ENCODE results near the gene KCNG2. TPM values are rescaled to one million over a fixed set of nuclear protein-coding genes. Genes with fewer than 3 reads are reported as not detected.

The KCNG2 gene
- total RNA-seq, 1 donor from 2014 or later, result not detected

DNA sequence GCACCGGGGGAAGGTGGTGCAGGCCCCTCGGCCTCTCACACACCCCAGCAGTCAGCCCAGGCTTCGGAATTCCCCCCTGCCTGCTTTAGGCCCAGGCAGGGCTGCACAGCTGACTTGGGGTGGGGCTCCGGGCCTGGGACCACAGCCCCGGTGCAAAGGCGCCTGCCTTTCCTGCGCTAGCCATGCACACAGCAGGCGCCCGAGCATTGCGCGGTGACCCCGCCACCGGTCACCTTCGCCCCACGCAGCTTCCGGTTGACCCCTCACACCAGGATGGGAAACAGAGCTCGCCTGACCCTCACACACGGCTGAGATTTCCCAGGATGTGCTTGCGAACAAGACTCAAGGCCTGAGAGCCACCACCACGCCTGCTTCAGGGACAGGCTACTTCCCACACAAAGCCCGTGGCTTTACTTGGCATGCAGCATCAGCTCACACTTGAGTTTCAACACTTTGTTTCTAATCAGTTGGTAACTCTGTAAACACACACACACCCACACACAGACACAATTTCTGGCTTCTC lies 107.7 kb downstream of the KCNG2 start:
- no peak for DNase-seq (ENCODE audit: low spot score)

DNA sequence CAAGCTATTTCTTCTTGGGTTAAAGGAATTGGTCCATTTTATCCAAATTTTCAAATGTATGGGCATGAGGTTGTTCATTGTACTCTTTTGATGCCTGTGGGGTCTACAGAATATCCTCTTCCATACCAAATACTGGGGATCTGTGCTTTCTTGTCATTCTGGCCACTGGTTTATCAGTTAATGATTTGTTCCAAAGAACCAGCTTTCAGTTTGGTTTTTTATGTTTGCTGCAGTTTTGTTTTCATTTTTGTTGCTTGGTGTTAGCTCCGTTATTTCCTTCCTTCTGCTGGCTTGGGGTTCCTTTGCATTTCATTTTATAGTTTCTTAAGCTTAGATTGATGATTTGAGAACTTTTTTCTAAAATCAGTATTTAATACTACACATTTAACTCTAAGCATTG lies 108.3 kb downstream of the KCNG2 start:
- no peak for DNase-seq (ENCODE audit: low spot score)

DNA sequence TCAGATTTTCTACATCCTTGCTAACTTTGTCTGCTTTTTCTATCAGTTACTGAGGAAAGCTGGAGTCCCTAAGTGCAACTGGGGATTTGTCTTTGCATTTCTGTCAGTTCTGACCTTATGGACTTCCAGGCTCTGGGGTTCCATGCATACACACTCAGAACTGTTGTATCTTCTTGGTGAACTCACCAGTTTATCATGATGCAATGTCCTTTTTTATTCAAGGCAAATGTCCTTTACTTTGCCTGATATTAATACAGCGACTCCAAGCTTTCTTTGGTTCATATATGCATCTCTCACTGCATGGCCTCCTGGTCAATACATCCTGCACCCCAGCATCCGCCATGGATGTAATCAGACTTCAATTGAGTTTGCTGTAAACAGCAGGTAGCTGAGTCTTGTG lies 109.0 kb downstream of the KCNG2 start:
- DNase-seq (ENCODE audit: low spot score), result no peak

DNA sequence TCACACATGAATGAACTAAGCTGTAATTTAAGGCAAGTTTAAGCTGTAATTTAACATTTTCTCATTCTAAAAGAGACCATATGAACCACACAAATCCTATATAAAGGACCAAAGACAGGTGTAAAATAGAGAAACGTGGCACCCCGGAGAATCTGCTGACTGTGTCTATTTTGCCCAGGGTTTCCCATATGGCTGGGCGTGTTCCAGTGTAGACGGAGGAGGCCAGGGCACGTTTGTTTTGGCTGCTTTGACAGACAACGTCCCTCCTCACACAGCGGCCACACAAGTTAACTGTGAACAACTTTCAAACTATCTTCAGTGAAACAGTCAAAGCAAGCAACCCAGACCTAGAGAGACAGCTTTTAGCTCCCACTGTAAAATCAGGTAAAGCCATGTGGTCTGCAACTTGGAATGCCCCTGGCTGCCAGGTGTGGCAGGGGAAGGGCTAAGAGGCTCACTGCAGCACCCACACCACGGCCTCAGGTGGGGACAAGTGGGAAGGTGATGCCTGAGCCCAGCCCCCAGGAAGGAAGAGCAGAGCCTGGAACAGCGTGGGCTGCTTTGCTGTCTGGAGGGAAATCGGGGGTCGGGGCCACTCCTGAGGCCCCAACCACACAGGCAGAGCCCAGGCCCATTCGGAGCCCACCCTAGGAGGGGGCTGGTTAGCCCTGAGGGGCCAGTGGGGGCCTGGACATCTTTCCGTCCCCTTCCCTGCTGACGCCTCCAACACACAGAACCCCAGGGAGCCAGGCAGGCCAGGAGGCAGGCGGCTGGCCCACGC lies 113.0 kb downstream of the KCNG2 start:
- peak; percentile 40 for DNase-seq (ENCODE audit: low spot score)

DNA sequence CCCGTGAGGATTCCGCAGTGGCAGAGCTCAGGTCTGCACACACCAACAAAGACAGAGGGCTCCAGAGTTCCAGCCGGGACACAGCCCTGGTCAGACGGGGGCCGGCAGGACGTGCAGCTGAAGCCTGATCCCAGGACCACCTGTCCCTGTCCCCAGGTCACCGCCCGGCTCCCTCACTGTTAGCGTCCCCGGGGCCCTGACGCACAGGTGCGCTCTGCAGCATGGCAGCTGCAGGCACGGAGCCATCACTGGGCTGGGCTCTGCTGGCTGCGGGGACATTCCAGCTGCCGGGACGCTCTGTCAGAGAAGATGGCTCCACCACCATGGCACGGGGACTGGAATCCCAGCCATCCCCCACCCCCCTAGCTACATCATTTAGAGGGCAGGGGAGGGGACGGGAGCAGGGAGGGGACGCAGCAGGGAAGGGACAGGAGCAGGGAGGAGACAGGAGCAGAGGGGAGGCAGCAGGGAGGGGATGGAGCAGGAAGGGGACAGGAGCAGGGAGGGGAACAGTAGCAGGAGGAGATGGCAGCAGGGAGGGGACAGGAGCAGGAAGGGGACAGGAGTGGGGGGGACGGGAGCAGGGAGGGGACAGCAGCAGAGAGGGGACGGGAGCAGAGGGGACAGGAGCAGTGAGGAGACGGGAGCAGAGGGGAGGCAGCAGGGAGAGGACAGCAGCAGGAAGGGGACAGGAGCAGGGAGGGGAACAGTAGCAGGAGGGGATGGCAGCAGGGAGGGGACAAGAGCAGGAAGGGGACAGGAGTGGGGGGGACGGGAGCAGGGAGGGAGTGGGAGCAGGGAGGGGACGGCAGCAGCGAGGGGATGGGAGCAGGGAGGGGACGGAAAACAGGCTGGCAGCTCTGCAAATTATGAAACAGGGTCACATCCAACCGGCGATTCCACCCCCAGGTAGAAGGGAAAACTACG lies 113.9 kb downstream of the KCNG2 start:
- DNase-seq (ENCODE audit: low spot score), result no peak

DNA sequence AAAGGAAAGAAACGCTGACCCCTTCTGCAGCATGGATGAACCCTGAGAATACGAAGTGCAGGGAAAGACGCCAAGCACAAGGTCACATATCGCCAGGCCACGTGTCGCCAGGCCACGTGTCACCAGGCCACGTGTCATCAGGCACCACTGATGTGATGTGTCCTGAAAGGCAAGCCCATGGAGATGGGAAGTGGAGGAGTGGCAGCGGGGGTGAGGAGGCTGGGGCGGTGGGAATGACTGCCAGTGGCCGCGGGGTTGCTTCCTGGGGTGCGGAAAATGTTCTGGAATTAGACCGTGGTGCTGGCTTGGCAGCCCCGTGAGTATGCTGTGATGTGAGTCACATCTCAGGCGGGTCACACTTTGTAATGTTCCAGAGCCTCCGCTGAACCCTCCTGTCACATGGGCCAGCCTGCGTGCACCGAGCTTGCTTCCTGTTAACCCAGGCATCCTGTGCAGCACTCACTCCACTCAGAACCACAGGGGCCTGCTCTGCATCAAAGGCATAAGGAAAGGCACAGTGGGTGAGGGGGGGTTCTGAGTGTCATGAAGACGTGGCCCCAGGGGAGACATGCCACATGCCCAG lies 114.8 kb downstream of the KCNG2 start:
- DNase-seq (ENCODE audit: low spot score), result no peak

DNA sequence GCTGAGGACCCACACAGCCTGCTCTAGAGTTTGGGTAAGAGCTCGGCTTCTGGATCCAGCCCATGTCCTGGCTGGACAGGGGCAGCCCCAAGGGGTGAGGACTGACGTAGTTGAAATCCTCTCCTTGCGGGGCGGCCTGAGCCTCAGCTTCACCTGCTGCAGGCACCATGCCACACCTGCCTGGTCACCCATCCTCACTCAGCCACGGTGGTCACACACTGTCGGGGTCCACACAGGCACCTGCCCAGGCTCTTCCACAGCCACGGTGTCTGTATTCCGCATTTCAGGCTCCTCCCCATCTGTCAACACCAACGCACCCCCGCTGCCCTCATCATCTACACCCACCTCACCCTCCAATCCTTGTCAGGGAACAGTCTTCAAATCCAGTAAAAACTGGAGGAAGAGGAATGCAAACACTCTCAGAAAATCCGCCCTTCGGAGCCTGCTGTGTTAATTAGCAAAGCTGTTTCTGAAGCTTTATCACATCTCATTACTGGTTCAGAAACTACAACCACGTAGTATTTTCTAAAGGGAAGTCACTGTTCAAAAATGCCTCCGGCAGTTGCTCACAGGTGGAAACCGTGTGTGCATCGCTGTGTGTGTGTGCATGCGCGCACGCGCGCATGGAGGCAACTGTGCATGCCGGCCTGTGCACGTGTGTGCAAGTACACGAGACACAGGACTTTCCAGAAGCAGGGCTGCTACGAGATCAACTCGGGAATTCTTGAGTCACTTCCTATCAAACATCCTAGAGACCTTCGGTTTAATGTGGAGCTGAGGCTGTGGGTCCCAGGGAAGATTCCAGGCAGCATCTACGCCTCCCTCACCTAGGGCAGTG lies 115.5 kb downstream of the KCNG2 start:
- DNase-seq (ENCODE audit: low spot score), result no peak

DNA sequence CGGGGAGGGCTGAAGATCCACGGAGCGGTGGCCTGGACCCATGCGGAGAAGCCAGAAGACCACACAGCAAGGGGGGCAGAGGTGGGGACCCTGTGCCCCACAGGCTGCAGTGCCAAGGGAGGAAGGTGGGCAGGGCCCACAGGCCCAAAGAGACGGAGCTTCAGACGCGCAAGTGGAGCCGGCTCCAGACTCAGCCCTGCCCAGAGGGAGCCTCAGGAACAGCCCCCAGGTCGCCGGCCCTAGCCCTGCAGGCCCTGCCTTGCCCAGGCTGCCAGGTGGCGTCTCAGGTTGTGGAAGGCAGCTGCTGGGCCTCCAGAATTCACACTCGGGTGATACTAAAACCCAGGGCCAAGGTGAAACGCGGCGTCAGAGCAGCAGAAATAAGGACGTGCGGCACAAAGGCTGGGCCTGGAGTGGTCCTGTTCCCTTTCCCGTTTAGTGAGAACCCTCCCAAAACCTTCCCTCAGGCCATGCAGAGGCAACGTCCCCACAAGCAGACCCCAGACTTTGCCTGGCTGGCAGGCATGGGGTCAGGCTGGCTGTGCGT lies 116.9 kb downstream of the KCNG2 start:
- DNase-seq (ENCODE audit: low spot score), result no peak

DNA sequence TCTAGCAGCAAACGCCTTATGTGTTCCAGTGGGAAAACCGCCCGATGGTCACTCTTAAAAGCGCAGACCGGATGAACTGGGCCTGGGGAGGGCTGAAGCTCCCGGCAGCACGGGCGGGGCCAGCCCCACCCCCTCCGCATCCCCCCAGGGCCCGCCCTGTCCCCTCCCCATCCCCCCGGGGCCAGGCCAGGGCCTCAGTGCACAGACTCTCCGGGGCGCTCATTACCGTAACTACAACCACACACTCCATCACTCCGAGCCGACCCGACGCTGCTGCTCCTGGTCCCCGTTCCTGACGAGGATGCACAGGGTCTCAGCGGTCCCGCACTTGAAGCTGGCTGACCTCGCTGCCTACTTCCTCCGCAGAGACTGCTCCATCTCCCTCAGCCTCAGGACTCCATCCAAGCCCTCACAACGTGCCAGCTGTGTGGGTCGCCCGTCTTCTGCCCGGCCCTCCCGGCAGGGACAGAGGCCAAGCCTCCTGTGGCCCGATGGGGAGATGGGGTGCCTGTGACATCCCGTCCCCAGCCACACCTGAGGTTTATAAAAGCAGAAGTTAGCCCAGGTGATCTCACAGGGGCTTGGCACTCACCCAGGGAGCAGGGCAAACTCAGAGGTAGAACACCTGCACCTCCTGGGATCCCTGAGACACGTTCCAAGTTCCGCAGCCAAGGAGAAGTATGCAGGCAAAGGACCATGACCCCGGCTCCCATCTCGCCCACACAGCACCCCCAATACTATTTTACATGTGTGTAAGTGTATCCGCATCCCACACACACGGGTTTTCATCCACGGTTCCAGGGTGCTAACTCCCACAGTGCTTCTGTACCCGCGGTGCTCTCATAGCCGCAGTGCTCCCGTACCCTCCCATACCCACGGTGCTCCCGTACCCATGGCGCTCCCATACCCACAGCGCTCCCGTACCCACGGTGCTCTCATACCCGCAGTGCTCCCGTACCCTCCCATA lies 117.7 kb downstream of the KCNG2 start:
- no peak for DNase-seq (ENCODE audit: low spot score)

DNA sequence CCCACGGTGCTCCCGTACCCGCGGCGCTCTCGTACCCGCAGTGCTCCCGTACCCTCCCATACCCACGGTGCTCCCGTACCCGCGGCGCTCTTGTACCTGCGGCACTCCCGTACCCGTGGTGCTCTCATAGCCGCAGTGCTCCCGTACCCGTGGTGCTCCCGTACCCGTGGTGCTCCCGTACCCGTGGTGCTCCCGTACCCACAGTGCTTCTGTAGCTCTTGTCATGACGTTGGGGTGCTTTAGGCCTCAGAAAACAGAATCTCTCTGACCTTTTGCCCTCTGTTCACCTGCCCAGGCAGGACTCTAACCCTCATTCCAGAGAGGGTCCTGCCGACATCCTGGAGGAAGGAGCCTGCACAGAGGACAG lies 118.4 kb downstream of the KCNG2 start:
- no peak for DNase-seq (ENCODE audit: low spot score)

DNA sequence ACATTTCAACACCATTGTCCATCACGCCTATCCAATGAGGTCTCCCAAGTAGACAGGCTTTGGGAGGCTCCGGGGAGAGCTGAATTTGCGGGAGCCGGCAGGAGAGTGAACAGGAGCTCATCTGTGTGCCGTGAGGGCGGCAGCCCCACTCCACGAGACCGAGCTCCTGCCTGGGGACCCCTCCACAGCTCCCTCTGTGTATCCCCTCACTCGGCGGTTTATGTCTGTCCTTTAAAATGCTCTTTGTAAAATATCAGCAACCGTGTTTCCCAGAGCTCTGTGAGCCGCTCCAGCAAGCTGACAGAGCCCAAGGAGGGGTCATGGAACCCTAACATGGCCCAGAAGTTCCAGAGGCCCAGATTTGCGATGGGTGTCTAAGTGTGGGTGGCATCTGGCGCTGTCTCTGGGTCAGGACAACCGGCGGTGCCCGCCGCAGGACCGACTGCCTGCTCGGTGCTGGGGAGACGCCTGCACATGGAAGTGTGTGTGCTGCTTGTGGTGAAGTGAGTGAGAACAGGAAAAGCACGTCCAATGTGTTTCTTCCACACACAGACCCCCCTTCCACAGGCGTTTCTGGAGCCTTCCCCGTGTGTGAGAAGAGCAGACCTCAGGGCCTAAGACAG lies 118.9 kb downstream of the KCNG2 start:
- no peak for DNase-seq (ENCODE audit: low spot score)

DNA sequence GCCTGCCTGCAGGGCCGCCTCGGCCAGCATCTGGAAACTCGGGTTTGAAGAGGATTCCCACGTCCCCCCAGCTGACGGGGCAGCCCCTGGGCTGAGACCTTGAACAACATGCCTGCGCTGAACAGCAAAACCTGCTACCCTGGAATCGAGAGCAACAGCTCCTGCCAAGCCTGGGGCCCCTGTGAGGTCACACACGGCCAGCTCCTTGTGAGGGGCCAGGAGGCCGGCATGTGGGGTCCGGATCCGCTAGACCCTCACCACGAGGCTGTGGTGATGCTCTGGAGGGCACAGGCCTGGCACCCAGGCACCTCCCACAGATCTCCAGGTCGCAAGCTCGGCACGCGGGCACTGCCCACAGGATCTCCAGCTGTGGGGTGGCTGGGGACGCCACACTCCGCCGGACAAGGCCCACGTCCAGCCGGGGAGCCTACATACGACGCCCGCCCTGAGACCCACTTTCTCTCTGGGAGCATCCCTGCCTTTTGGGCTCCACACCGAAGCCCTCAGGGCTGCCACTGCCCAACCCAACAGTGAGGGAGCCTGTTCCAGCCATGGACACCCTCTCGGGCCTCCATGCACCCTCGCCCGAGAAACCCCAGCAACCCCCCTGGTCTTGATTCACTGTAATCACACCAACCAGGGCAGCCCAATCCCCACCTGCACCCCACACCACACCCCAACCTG lies 119.6 kb downstream of the KCNG2 start:
- DNase-seq (ENCODE audit: low spot score), result peak; percentile 20

DNA sequence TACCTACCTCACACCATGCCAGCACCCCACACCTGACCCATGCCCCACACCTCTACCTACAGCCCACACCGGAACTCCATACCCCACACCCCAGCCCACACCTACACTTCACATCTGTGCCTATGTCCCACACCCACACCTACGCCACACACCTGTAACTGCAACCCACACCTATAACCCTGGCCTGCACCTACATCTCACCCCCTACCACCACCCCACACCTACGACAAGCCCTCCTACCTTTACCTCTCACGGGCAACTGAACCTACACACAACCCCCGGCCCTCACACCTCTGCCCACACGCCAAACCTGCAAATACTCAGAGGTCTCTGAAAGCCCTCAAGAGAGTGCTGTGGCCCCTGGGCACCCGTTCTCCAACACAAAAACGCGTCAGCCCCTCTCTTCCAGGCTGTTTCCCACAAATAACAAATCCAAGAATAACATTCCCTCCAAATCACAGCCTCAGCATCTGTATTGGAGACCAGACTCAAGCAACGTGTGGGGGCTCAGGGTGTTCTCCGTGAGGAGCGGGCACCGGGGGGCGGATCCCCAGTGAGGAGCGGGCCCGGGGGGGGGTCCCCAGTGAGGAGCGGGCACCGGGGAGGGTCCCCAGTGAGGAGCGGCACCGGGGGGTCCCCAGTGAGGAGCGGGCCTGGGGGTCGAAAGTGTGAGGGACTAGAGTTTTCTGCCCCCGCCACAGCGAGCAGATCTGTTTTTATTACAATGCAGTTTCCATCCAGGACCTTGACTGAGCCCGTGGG lies 120.3 kb downstream of the KCNG2 start:
- peak; percentile 38 for DNase-seq (ENCODE audit: low spot score)

DNA sequence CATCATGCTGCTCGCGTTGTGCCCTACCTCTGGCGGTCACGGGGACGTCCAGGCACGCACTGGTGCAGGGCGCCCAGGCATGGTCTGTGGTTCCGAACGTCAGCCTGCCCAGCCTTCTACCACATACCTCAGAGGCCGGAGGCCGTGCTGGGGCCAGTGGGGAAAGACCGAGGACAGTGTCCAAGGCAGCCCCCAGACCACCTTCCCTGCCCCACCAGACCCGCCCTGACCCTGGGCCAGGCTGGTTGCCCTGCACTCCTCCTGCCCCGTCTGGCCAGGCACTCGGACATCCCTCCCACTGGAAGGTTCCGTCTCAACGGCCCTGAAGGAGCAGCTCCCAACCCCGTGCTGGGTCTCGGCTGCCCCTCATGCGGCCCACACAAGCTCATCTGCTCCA lies 120.9 kb downstream of the KCNG2 start:
- peak; percentile 38 for DNase-seq (ENCODE audit: low spot score)

DNA sequence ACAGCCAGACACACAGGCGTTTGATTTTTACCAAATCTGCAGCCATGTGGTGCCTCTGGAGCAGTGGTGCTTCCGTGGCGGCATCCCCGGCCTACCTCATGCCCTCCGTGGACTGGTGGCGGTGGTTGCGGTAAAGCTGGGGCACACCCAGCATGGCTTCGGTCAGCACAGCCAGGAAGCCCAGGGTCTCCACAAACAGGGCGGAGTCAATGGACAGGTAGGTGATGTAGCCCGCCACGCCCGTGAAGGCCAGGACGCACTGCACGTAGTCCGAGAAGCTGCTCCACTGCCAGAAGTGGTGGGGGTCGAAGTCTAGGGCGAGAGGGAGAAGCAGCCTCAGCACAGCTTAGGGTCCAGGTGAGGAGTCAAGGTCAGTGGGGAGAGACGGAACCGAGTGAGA lies 121.4 kb downstream of the KCNG2 start:
- DNase-seq (ENCODE audit: low spot score), result peak; percentile 37

DNA sequence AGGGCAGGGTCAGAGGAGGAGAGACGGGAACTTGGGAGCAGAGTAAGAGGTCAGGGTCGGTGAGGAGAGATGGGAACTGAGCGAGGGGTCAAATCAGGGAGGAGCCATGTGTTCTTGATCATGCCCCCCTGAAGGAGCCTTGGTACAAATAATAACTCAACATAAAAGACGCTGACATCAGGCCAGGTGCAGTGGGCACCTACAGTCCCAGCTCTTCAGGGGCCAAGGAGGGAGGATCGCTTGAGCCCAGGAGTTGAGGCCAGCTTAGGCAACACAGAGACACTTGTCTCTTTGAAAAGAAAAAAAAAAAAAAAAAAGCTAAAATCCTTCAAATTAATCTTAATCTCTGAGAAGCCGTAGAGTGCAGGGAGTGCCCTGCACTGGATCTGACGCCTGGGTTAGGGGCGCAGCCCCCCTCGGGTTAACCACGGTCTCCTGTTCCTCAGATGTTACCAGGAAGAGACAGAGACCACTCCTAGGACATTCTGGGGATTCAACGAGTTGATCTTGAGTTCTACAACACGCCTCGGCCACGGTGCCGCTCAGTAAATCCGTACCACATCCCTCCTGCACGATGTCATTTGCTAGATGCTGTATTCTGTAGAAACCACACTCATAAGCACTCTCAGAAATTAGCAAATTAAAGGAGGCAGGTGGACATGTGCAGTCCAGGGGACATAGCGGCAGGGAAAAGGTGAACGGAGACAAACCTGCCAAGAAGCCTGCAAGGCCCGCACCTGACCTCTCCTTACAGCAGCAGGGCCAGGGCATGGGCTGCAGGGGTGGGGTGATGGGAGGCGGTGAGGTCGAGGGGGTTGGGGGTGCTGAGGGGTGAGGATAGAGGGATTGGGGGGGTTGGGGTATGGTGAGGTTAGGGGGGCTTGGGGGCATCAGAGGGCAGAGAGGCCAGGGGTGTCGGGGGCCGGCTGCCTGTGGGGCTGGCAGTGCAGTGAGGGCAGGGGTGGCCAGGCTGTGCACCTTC lies 124.5 kb downstream of the KCNG2 start:
- DNase-seq (ENCODE audit: low spot score), result peak; percentile 24

DNA sequence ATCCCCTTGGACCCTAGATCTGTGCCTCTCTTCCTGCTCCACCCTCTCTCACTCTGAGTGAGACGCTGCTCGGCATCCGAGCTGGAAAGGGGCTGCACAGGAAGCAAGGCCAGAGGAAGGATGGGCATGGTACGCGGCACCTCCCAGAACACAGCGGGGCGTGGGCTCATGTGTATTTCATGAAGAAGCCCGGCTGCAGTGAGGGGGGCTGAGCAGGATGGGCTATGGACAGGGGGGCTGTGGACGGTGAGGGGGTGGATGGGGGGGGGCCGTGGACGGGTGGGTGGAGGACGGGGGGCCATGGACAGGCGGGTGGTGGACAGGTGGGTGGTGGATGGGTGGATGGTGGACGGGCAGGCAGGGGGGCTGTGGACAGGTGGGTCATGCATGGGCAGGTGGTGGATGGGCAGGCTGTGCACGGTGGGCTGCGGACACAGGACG lies 125.3 kb downstream of the KCNG2 start:
- peak; percentile 38 for DNase-seq (ENCODE audit: low spot score)
